Hepatocyte (in vitro differentiated cells): ENCODE data around the gene SPRED2. TPM values are rescaled to one million over a fixed set of nuclear protein-coding genes. Genes with fewer than 3 reads are reported as not detected.

ENCODE experiments used
- DNase-seq: peaks from one replicate; pipeline ENCODE4 v3.0.0-alpha.2; 2016; ENCODE audit warnings: low spot score
- H2AFZ ChIP-seq: fragments of 200-600 bp; sonication (generic); 2 replicates; pipeline ENCODE4 v1.6.0; 2016; ENCODE audit warnings: antibody characterized with exemption, mild to moderate bottlenecking
- H3K27ac ChIP-seq: fragments of 200-600 bp; sonication (generic); 2 replicates; pipeline ENCODE4 v1.5.1; 2016; ENCODE audit warnings: mild to moderate bottlenecking
- H3K27me3 ChIP-seq: fragments of 200-600 bp; sonication (generic); 2 replicates; pipeline ENCODE4 v1.6.1; 2016
- H3K36me3 ChIP-seq: fragments of 200-600 bp; sonication (generic); replicated peaks from 2 replicates; pipeline ENCODE4 v1.5.1; 2016; ENCODE audit warnings: low read depth; ENCODE audit not compliant: insufficient read depth
- H3K4me1 ChIP-seq: fragments of 200-600 bp; sonication (generic); 2 replicates; pipeline ENCODE4 v1.5.1; 2016; ENCODE audit warnings: mild to moderate bottlenecking, moderate library complexity; ENCODE audit not compliant: insufficient read depth
- H3K4me2 ChIP-seq: fragments of 200-600 bp; sonication (generic); 2 replicates; pipeline ENCODE4 v1.6.0; 2016
- H3K4me3 ChIP-seq: fragments of 200-600 bp; sonication (generic); 2 replicates; pipeline ENCODE4 v1.5.1; 2016; ENCODE audit warnings: mild to moderate bottlenecking
- H3K79me2 ChIP-seq: fragments of 200-600 bp; sonication (generic); 2 replicates; pipeline ENCODE4 v1.6.0; 2017; ENCODE audit warnings: mild to moderate bottlenecking
- H3K9me2 ChIP-seq: fragments of 200-600 bp; sonication (generic); replicated peaks from 2 replicates; pipeline ENCODE4 v1.6.0; 2017; ENCODE audit warnings: mild to moderate bottlenecking; ENCODE audit not compliant: insufficient read depth
- H3K9me3 ChIP-seq: fragments of 200-600 bp; sonication (generic); 2 replicates; pipeline ENCODE4 v1.5.1; 2016; ENCODE audit warnings: low read depth, mild to moderate bottlenecking
- H4K20me1 ChIP-seq: fragments of 200-600 bp; sonication (generic); 2 replicates; pipeline ENCODE4 v1.6.0; 2016; ENCODE audit warnings: mild to moderate bottlenecking; ENCODE audit not compliant: insufficient read depth, poor library complexity, severe bottlenecking
- EZH2 ChIP-seq: fragments of 200-600 bp; sonication (generic); IDR thresholded peaks from 2 replicates; pipeline ENCODE4 v1.6.1; 2016; ENCODE audit warnings: antibody characterized with exemption, mild to moderate bottlenecking, borderline replicate concordance
- EZH2phosphoT487 ChIP-seq: fragments of 200-600 bp; sonication (generic); IDR thresholded peaks from one replicate; pipeline ENCODE4 v1.6.1; 2018; ENCODE audit warnings: antibody characterized with exemption, mild to moderate bottlenecking, low read depth, moderate library complexity; ENCODE audit not compliant: unreplicated experiment, severe bottlenecking
- WGBS: methylation state at CpG from one replicate; pipeline ENCODE4 v1.1.6; 2016; ENCODE audit warnings: low lambda C conversion rate; ENCODE audit errors: missing lambda C conversion rate; 5-methylcytosine and 5-hydroxymethylcytosine counted together
- polyA plus RNA-seq: library from polyadenylated mRNA; unstranded; fragments of >200 nt; fragmentation: Nextera tagmentation; extraction: Ambion mirVana; gene quantifications from 2 replicates; pipeline ENCODE4 v1.2.1, GENCODE V29; 2016
- total RNA-seq: library from RNA; depleted of rRNA; stranded (reverse); fragments of >200 nt; gene quantifications from 2 replicates; pipeline ENCODE4 v1.2.3, GENCODE V29; 2014
- TF ChIP-seq, protein P1 (sequence below): fragments of 200-600 bp; sonication (generic); IDR thresholded peaks from 2 replicates; pipeline ENCODE4 v1.5.1; 2016; ENCODE audit warnings: antibody characterized with exemption, mild to moderate bottlenecking; ENCODE audit not compliant: poor library complexity

SPRED2 gene
- total and polyA plus RNA-seq, 2 experiments from 2014 or later: 12.7 to 14.1 TPM

- peaks cover 64% of the 10 kb centered on the region for H3K79me2 ChIP-seq
- TF ChIP-seq, protein P1, sequence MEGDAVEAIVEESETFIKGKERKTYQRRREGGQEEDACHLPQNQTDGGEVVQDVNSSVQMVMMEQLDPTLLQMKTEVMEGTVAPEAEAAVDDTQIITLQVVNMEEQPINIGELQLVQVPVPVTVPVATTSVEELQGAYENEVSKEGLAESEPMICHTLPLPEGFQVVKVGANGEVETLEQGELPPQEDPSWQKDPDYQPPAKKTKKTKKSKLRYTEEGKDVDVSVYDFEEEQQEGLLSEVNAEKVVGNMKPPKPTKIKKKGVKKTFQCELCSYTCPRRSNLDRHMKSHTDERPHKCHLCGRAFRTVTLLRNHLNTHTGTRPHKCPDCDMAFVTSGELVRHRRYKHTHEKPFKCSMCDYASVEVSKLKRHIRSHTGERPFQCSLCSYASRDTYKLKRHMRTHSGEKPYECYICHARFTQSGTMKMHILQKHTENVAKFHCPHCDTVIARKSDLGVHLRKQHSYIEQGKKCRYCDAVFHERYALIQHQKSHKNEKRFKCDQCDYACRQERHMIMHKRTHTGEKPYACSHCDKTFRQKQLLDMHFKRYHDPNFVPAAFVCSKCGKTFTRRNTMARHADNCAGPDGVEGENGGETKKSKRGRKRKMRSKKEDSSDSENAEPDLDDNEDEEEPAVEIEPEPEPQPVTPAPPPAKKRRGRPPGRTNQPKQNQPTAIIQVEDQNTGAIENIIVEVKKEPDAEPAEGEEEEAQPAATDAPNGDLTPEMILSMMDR: no peak
- TF ChIP-seq EZH2phosphoT487 (no peak), EZH2 (no peak)
- no peaks in the 10 kb centered on the region for H3K36me3 ChIP-seq
- 53% methylated on average over 5 of the region's 5 CpGs for WGBS
- H4K20me1 ChIP-seq: peaks cover 1% of the 10 kb centered on the region
- no peak for DNase-seq
- H3K27ac ChIP-seq: peak overlapping the region; percentile 24
- H3K4me2 ChIP-seq: no peak overlapping the region
- no peaks in the 10 kb centered on the region for H3K27me3 ChIP-seq
- no peaks in the 10 kb centered on the region for H3K9me2 ChIP-seq
- H3K4me3 ChIP-seq: no peak overlapping the region
- no peak overlapping the region for H2AFZ ChIP-seq
- H3K4me1 ChIP-seq: peaks cover 30% of the 10 kb centered on the region
- no peaks in the 10 kb centered on the region for H3K9me3 ChIP-seq
These were observed 78.5 kb downstream of the SPRED2 start for GRCh38 chr2:65353927-65354326.

- Histone ChIP-seq H3K79me2 (peaks cover 64% of the 10 kb centered on the region), H3K4me3 (no peak overlapping the region), H3K27me3 (no peaks in the 10 kb centered on the region), H3K4me2 (no peak overlapping the region), H3K9me2 (no peaks in the 10 kb centered on the region), H3K4me1 (peaks cover 30% of the 10 kb centered on the region), H3K9me3 (no peaks in the 10 kb centered on the region), H4K20me1 (peaks cover 5% of the 10 kb centered on the region), H2AFZ (no peak overlapping the region), H3K36me3 (no peaks in the 10 kb centered on the region), H3K27ac (no peak overlapping the region)
- 80% methylated on average over 4 of the region's 4 CpGs for WGBS
- TF ChIP-seq, protein P1: no peak
- TF ChIP-seq EZH2: no peak
- no peak for TF ChIP-seq EZH2phosphoT487
- no peak for DNase-seq
These were observed 79.4 kb downstream of the SPRED2 start for GRCh38 chr2:65353046-65353445.

- H3K4me1 ChIP-seq: peaks cover 30% of the 10 kb centered on the region
- peak overlapping the region; percentile 13 for H3K4me2 ChIP-seq
- DNase-seq: no peak
- no peaks in the 10 kb centered on the region for H3K27me3 ChIP-seq
- H3K36me3 ChIP-seq: no peaks in the 10 kb centered on the region
- no peaks in the 10 kb centered on the region for H3K9me3 ChIP-seq
- no peaks in the 10 kb centered on the region for H3K9me2 ChIP-seq
- peaks cover 64% of the 10 kb centered on the region for H3K79me2 ChIP-seq
- no peak overlapping the region for H3K4me3 ChIP-seq
- 56% methylated on average over 9 of the region's 9 CpGs for WGBS
- H4K20me1 ChIP-seq: peaks cover 5% of the 10 kb centered on the region
- H3K27ac ChIP-seq: peak overlapping the region; percentile 25
- H2AFZ ChIP-seq: no peak overlapping the region
- no peak for TF ChIP-seq EZH2
- TF ChIP-seq, protein P1: no peak
- TF ChIP-seq EZH2phosphoT487: no peak
These were observed 80.3 kb downstream of the SPRED2 start for GRCh38 chr2:65351948-65352595.
